Parathyroid adenoma (tissue), 2 donors: Measurements from ENCODE around the gene PDC.
"Not testable (repeated sequence)": the region's sequence is repeated elsewhere in the genome, so short reads cannot be mapped to it uniquely, and the experiment has no call there.

Experiments used
- H2AFZ ChIP-seq: fragments of 300-600 bp; sonication (generic); one replicate; pipeline ENCODE4 v1.7.0; 2017; ENCODE audit warnings: antibody characterized with exemption, mild to moderate bottlenecking
- H3K27ac ChIP-seq: fragments of 300-600 bp; sonication (generic); one replicate; pipeline ENCODE4 v1.7.0; 2017
- H3K27me3 ChIP-seq: fragments of 300-600 bp; sonication (generic); one replicate; pipeline ENCODE4 v1.7.0; 2017; ENCODE audit warnings: low read length; ENCODE audit not compliant: control insufficient read depth, insufficient read depth
- H3K36me3 ChIP-seq: fragments of 300-600 bp; sonication (generic); one replicate; pipeline ENCODE4 v1.7.0; 2017; ENCODE audit warnings: low read length; ENCODE audit not compliant: control insufficient read depth, insufficient read depth
- H3K4me1 ChIP-seq: fragments of 300-600 bp; sonication (generic); one replicate; pipeline ENCODE4 v1.7.0; 2017; ENCODE audit warnings: control low read depth
- H3K4me2 ChIP-seq: fragments of 300-600 bp; sonication (generic); one replicate; pipeline ENCODE4 v1.7.0; 2017; ENCODE audit warnings: low read length
- H3K4me3 ChIP-seq: fragments of 300-600 bp; sonication (generic); one replicate; pipeline ENCODE4 v1.7.0; 2017; ENCODE audit warnings: low read depth, low read length
- H3K79me2 ChIP-seq: fragments of 300-600 bp; sonication (generic); one replicate; pipeline ENCODE4 v1.7.0; 2017; ENCODE audit warnings: control low read depth
- H3K9ac ChIP-seq: fragments of 300-600 bp; sonication (generic); one replicate; pipeline ENCODE4 v1.7.0; 2017; ENCODE audit warnings: mild to moderate bottlenecking
- H3K9me3 ChIP-seq: fragments of 300-600 bp; sonication (generic); one replicate; pipeline ENCODE4 v1.7.0; 2017; ENCODE audit warnings: low read length; ENCODE audit not compliant: control insufficient read depth
- TF ChIP-seq, protein P1 (sequence below): fragments of 300-600 bp; sonication (generic); IDR thresholded peaks from one replicate; pipeline ENCODE4 v1.7.0; 2017; ENCODE audit warnings: antibody characterized with exemption, mild to moderate bottlenecking
- donor health status: primary hyperparathyroidism.

The PDC gene

DNA sequence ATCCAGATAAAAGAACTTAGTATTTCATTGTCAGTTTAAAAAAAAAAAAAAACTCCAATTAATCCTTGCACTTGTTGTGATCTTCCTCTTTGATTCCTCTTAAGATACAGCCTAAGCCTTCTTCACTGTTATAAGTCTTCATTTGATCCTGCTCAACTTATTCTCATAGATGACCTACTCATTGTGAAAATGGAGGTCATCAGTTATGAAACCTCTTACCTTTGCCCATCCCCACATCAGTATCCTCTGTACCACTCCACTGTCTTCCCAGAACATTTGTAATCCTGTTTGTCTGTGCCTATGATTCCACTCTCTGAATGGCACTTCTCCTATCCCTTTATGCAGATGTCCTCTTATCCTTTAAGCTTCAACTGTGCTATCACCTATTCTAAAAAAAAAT is 57.3 kb downstream of the PDC start:
- Histone ChIP-seq H3K79me2 (no peaks in the 10 kb centered on the region), H3K36me3 (no peaks in the 10 kb centered on the region), H3K4me3 (no peak overlapping the region), H3K4me1 (no peaks in the 10 kb centered on the region), H3K27ac (no peak overlapping the region), H3K4me2 (no peak overlapping the region), H3K9me3 (no peaks in the 10 kb centered on the region), H3K9ac (no peak overlapping the region), H2AFZ (no peak overlapping the region), H3K27me3 (no peaks in the 10 kb centered on the region)
- TF ChIP-seq, protein P1, sequence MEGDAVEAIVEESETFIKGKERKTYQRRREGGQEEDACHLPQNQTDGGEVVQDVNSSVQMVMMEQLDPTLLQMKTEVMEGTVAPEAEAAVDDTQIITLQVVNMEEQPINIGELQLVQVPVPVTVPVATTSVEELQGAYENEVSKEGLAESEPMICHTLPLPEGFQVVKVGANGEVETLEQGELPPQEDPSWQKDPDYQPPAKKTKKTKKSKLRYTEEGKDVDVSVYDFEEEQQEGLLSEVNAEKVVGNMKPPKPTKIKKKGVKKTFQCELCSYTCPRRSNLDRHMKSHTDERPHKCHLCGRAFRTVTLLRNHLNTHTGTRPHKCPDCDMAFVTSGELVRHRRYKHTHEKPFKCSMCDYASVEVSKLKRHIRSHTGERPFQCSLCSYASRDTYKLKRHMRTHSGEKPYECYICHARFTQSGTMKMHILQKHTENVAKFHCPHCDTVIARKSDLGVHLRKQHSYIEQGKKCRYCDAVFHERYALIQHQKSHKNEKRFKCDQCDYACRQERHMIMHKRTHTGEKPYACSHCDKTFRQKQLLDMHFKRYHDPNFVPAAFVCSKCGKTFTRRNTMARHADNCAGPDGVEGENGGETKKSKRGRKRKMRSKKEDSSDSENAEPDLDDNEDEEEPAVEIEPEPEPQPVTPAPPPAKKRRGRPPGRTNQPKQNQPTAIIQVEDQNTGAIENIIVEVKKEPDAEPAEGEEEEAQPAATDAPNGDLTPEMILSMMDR: no peak

DNA sequence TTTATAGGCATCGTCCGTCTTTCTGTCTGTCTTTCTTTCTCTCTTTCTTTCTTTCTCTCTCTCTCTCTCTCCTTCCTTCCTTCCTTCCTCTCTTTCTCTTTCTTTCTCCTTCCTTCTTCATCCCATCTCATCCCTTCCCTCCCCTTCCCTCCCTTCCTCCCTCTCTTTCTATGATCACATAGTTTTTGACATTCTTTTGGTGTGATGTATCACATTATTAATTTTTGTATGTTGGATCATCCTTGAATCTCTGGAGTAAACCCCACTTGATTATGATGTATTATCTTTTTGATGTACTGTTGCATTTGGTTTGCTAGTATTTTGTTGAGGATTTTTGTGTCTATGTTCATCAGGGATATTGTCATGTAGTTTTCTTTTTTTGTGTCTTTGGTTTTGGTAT is 59.5 kb downstream of the PDC start:
- H2AFZ ChIP-seq, H3K27me3 ChIP-seq, H3K36me3 ChIP-seq, H3K9ac ChIP-seq, H3K4me3 ChIP-seq, H3K4me1 ChIP-seq, H3K9me3 ChIP-seq, H3K4me2 ChIP-seq, H3K79me2 ChIP-seq, H3K27ac ChIP-seq: not testable (repeated sequence)
